NCI-H128 (cell line): ENCODE data around the gene C2orf92.
A peak's percentile ranks its signal among the peaks of the same experiment; 100 is the strongest.

Experiments used
- DNase-seq: peaks from one replicate; lab custom pipeline; 2025; ENCODE audit not compliant: unreplicated experiment; lab: John Stamatoyannopoulos, UW

C2orf92 gene

GRCh38 chr2:97741251-97741650 lies 71.7 kb downstream of the C2orf92 start:
- DNase-seq = no peak

- no peak for DNase-seq
These were observed 72.2 kb downstream of the C2orf92 start for GRCh38 chr2:97741686-97742085.

GRCh38 chr2:97742381-97742847 lies 72.9 kb downstream of the C2orf92 start:
- no peak for DNase-seq

GRCh38 chr2:97743913-97744312 lies 74.4 kb downstream of the C2orf92 start:
- no peak for DNase-seq

GRCh38 chr2:97745474-97746174 lies 76.1 kb downstream of the C2orf92 start:
- no peak for DNase-seq

GRCh38 chr2:97747285-97747684 lies 77.8 kb downstream of the C2orf92 start:
- no peak for DNase-seq

GRCh38 chr2:97747716-97748115 lies 78.2 kb downstream of the C2orf92 start:
- no peak for DNase-seq

GRCh38 chr2:97749581-97749980 lies 80.1 kb downstream of the C2orf92 start:
- no peak for DNase-seq

GRCh38 chr2:97750017-97750416 lies 80.5 kb downstream of the C2orf92 start:
- no peak for DNase-seq

GRCh38 chr2:97751752-97752151 lies 82.2 kb downstream of the C2orf92 start:
- peak; percentile 71 for DNase-seq
